CD4-positive, CD25-positive, alpha-beta regulatory T cell (primary cell): ENCODE measurements around the gene STK26. TPM values are rescaled to one million over a fixed set of nuclear protein-coding genes. Genes with fewer than 3 reads are reported as not detected.

ENCODE experiments used
- ATAC-seq, 2 donors: fragments of 150-1000 bp; cut with Tn5 transposase; one replicate each; pipeline ENCODE4 v1.10.0; 2021; ENCODE audit warnings: low read depth in 2 of 2, moderate number of reproducible peaks in 2 of 2, moderate library complexity in 1 of 2
- DNase-seq, 3 donors: peaks; one replicate each; pipeline versions ENCODE4 v3.0.0 to v3.0.0-alpha.2; 2012 to 2022; ENCODE audit warnings: mixed read lengths in 1 of 3
- H3K27ac ChIP-seq: one replicate; pipeline ENCODE4 v1.7.0; 2013; ENCODE audit warnings: mild to moderate bottlenecking, low read length; ENCODE audit not compliant: insufficient read depth, poor library complexity, severe bottlenecking
- H3K27me3 ChIP-seq: one replicate; pipeline ENCODE4 v1.7.0; 2013; ENCODE audit warnings: low read length; ENCODE audit not compliant: control insufficient read depth, insufficient read depth
- H3K36me3 ChIP-seq: one replicate; pipeline ENCODE4 v1.7.0; 2013; ENCODE audit warnings: mild to moderate bottlenecking, low read length, moderate library complexity; ENCODE audit not compliant: control insufficient read depth, insufficient read depth
- H3K4me1 ChIP-seq: 2 replicates; pipeline ENCODE4 v1.7.0; 2013; ENCODE audit warnings: mild to moderate bottlenecking, low read length; ENCODE audit not compliant: insufficient read depth, control insufficient read depth, poor library complexity, severe bottlenecking
- H3K4me3 ChIP-seq: one replicate; pipeline ENCODE4 v1.7.0; 2013; ENCODE audit warnings: low read depth, mild to moderate bottlenecking, low read length, moderate library complexity
- H3K9me3 ChIP-seq, 2 experiments: 1 replicate in 1 of 2; 2 replicates in 1 of 2; pipeline ENCODE4 v1.7.0; 2013; ENCODE audit warnings: low read length in 2 of 2, mild to moderate bottlenecking in 1 of 2, moderate library complexity in 1 of 2; ENCODE audit not compliant: control insufficient read depth in 2 of 2
- H3K27ac Mint-ChIP-seq, 3 donors: one replicate each; pipeline ENCODE4 v1.8.0; 2020 to 2022; ENCODE audit warnings: mild to moderate bottlenecking in 3 of 3, mixed read lengths in 3 of 3, moderate library complexity in 2 of 3
- H3K27me3 Mint-ChIP-seq: one replicate; pipeline ENCODE4 v1.8.0; 2022; ENCODE audit warnings: mild to moderate bottlenecking, mixed read lengths
- H3K36me3 Mint-ChIP-seq: one replicate; pipeline ENCODE4 v1.8.0; 2020; ENCODE audit warnings: mixed read lengths
- H3K4me1 Mint-ChIP-seq, 4 donors: one replicate each; pipeline ENCODE4 v1.8.0; 2020 to 2022; ENCODE audit warnings: mixed read lengths in 4 of 4, mild to moderate bottlenecking in 1 of 4
- H3K4me3 Mint-ChIP-seq, 4 donors: one replicate each; pipeline ENCODE4 v1.8.0; 2020 to 2022; ENCODE audit warnings: mild to moderate bottlenecking in 4 of 4, mixed read lengths in 4 of 4, moderate library complexity in 3 of 4
- H3K9me3 Mint-ChIP-seq, 7 donors: one replicate each; pipeline ENCODE4 v1.8.0; 2020 to 2022; ENCODE audit warnings: mixed read lengths in 7 of 7, mild to moderate bottlenecking in 3 of 7, moderate library complexity in 2 of 7
- polyA plus RNA-seq, 4 donors: library from polyadenylated mRNA; unstranded; fragments of 300-500 nt; fragmentation: Illumina TruSeq; gene quantifications; one replicate each; pipeline ENCODE4 v1.2.3, GENCODE V29; 2021
- total RNA-seq: library from RNA; stranded (reverse); gene quantifications from one replicate; pipeline ENCODE4 v1.2.3, GENCODE V29; 2022

Gene STK26
- total and polyA plus RNA-seq, 5 donors from 2014 or later = 18.4 to 29.6 (median 20.2) TPM

DNA sequence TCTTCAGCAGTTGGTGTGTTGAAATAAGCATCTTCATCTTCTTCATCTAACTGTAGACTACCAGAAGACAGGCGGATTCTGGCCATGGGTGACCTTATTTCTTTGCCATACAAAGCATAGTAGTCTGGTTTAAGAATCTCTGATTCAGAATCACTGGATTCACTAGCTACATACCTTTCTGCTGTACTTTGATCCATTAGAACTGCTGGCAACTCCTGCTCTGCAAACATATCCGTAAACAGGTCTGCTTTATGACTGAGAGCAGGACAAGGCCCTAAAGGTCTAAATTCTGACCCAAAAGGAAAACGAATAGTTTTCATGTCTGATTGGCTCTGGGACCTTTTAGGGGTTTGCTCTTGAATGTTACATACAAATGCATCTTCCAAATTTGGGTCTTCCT lies 54.8 kb downstream of the STK26 start:
- no peaks in the 10 kb centered on the region for H3K9me3 ChIP-seq
- Mint-ChIP-seq H3K4me1 (no peaks in the 10 kb centered on the region), H3K36me3 (peaks cover 9% of the 10 kb centered on the region), H3K9me3 (no peaks in the 10 kb centered on the region), H3K27me3 (no peaks in the 10 kb centered on the region), H3K27ac (no peak overlapping the region), H3K4me3 (no peak overlapping the region)
- peaks cover 11% of the 10 kb centered on the region for H3K36me3 ChIP-seq
- no peaks in the 10 kb centered on the region for H3K4me1 ChIP-seq
- DNase-seq = no peak
- no peak for ATAC-seq
- no peak overlapping the region for H3K4me3 ChIP-seq
- no peaks in the 10 kb centered on the region for H3K27me3 ChIP-seq
- no peak overlapping the region for H3K27ac ChIP-seq

DNA sequence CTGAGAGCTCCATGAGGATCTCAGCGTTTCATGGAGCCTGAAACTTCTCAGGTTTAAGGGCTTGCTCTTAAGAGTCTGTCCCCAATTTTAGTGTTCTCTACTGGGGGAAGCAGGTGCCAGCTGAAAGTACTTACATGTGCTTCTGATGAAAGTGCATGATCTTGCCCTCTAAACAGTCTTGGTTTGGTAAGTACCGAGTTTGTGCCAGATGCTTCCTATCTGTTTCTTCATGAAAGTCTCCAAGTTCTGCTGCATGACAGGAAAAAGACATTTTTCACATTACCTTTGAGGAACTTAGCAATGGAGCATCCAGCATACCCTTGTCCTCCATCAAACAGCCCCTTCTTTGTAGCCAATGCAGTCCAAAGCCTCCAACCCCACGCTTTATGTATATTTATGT lies 62.7 kb downstream of the STK26 start:
- no peak overlapping the region for H3K27ac ChIP-seq
- Mint-ChIP-seq H3K9me3 (no peaks in the 10 kb centered on the region), H3K27ac (no peak overlapping the region), H3K4me3 (no peak overlapping the region), H3K4me1 (no peaks in the 10 kb centered on the region), H3K36me3 (no peaks in the 10 kb centered on the region), H3K27me3 (peaks cover 6% of the 10 kb centered on the region)
- H3K27me3 ChIP-seq = no peaks in the 10 kb centered on the region
- no peak overlapping the region for H3K4me3 ChIP-seq
- ATAC-seq = no peak
- H3K9me3 ChIP-seq = no peaks in the 10 kb centered on the region
- no peaks in the 10 kb centered on the region for H3K4me1 ChIP-seq
- H3K36me3 ChIP-seq = no peaks in the 10 kb centered on the region
- no peak for DNase-seq

DNA sequence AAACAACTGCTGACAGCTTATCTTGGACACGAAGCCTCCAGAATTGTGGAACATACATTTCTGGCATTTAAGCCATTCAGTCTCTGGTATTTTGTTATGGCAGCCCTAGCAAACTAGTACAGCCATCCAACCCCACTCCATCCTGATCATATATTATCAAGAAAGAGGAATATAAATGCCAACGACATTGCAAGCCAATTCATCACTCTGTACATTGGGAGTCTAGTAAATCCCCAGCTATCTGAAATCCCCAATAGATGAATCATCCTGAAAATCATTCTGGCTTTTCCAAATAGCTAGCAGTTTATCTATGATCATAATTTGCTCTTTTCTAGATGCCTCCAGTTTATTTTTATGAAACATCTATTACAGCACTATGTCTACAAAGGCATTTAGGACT lies 63.6 kb downstream of the STK26 start:
- DNase-seq (no peak), ATAC-seq (no peak)
- H3K36me3 Mint-ChIP-seq = no peaks in the 10 kb centered on the region
- Histone ChIP-seq H3K27ac (no peak overlapping the region), H3K36me3 (no peaks in the 10 kb centered on the region), H3K9me3 (no peaks in the 10 kb centered on the region), H3K27me3 (no peaks in the 10 kb centered on the region), H3K4me3 (no peak overlapping the region), H3K4me1 (no peaks in the 10 kb centered on the region)
- H3K9me3 Mint-ChIP-seq = no peaks in the 10 kb centered on the region
- H3K4me1 Mint-ChIP-seq = peaks cover 0 to 3% (median 0%) of the 10 kb centered on the region in 4 donors
- H3K4me3 Mint-ChIP-seq = no peak overlapping the region
- H3K27me3 Mint-ChIP-seq = peaks cover 6% of the 10 kb centered on the region
- no peak overlapping the region for H3K27ac Mint-ChIP-seq

DNA sequence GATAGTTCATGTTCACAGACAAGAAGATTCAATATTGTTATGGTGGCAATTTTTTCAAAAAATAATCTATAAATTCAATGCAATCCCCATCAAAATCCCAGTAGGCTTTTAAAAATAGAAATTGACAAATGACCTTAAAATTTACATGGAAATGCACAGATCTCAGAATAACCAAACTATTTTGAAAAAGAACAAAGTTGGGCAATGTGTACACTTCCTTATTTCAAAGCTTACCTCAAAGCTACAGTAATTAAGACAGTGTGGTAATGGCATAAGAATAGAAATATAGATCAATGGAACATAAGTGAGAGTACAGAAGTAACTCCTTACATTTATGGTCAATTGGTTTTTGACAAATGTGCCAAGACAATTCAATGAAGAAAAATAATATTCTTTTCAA lies 65.8 kb downstream of the STK26 start:
- no peak overlapping the region for H3K4me3 ChIP-seq
- no peaks in the 10 kb centered on the region for H3K4me1 ChIP-seq
- ATAC-seq = no peak
- H3K36me3 ChIP-seq = no peaks in the 10 kb centered on the region
- Mint-ChIP-seq H3K36me3 (no peaks in the 10 kb centered on the region), H3K27ac (no peak overlapping the region), H3K27me3 (peaks cover 6% of the 10 kb centered on the region), H3K9me3 (no peaks in the 10 kb centered on the region), H3K4me1 (peaks cover 0 to 3% (median 0%) of the 10 kb centered on the region in 4 donors), H3K4me3 (no peak overlapping the region)
- H3K27me3 ChIP-seq = no peaks in the 10 kb centered on the region
- no peaks in the 10 kb centered on the region for H3K9me3 ChIP-seq
- no peak for DNase-seq
- no peak overlapping the region for H3K27ac ChIP-seq

DNA sequence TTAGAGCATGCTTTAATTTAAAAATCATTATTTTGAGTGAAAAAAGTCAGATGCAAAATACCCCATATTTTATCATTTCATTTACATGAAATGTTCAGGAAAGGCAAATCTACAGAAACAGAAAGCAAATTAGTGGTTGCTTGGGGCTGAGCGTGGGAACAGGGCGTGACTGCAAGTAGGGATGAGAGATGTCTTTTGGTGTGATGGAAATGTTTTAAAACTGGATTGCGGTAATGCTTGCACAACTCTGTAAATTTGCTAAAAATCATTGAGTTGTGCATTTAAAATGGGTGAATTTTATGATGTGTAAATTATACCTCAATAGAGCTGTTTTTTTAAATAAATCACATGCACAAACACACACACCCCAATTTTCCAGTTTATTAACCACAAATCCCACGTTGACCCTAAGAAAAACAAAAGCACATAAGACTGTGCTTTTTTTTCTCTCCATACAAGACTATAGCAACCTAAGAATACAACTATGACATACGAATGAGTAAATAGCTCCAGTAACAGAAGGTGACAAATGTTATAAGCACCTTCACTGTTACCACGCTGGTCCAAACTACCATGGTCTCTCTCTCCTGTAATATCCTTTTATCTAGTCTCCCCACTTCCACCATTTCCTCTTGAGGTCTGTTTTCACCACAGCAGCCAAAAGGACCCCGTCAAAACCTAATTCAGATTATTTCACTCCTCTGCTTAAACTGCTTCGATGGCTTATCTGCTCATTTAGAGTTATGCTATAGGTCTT lies 67.5 kb downstream of the STK26 start:
- Histone ChIP-seq H3K4me1 (no peaks in the 10 kb centered on the region), H3K27ac (no peak overlapping the region), H3K36me3 (no peaks in the 10 kb centered on the region), H3K27me3 (no peaks in the 10 kb centered on the region), H3K4me3 (no peak overlapping the region), H3K9me3 (no peaks in the 10 kb centered on the region)
- Mint-ChIP-seq H3K4me1 (peaks cover 0 to 3% (median 0%) of the 10 kb centered on the region in 4 donors), H3K36me3 (no peaks in the 10 kb centered on the region), H3K27me3 (peaks cover 14% of the 10 kb centered on the region), H3K27ac (no peak overlapping the region), H3K4me3 (no peak overlapping the region), H3K9me3 (no peaks in the 10 kb centered on the region)
- ATAC-seq (no peak), DNase-seq (no peak)

DNA sequence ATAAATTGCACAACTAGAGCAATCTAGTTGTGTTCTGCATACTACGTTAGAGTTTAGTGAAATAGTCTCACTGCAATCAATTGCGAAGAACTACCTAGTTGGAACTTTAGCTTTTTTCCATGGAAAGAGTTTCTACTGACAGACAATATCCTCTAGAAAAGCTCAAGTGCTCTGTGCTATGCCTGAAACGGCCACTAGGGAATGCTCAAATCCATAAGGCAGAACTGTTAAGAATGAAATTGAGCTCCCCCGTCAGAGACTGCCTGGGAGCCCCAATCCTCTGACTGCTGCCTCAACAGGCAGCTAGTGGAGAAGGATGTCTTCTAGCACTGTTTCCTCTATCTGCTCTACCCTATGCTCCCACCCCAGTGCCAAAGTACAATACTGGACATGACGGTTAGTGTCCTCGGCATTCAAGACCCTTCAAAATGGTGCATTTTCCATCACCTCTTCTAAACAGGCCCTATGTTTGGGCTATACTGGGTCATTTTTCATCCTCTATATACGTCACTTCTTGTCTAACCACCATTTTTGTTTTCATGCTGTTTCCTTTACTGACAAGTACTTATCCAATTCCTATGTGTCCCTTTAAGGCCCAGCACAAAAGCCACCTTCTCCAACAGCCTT lies 69.5 kb downstream of the STK26 start:
- H3K4me3 ChIP-seq = no peak overlapping the region
- H3K9me3 ChIP-seq = no peaks in the 10 kb centered on the region
- no peak overlapping the region for H3K27ac ChIP-seq
- Mint-ChIP-seq H3K4me3 (no peak overlapping the region), H3K9me3 (no peaks in the 10 kb centered on the region), H3K27ac (no peak overlapping the region), H3K27me3 (peaks cover 16% of the 10 kb centered on the region), H3K4me1 (peaks cover 0 to 3% (median 0%) of the 10 kb centered on the region in 4 donors), H3K36me3 (no peaks in the 10 kb centered on the region)
- no peaks in the 10 kb centered on the region for H3K36me3 ChIP-seq
- H3K4me1 ChIP-seq = no peaks in the 10 kb centered on the region
- peak; percentile 53 to 67 for ATAC-seq
- peak; percentile 21 to 66 (median 40) for DNase-seq
- H3K27me3 ChIP-seq = no peaks in the 10 kb centered on the region

DNA sequence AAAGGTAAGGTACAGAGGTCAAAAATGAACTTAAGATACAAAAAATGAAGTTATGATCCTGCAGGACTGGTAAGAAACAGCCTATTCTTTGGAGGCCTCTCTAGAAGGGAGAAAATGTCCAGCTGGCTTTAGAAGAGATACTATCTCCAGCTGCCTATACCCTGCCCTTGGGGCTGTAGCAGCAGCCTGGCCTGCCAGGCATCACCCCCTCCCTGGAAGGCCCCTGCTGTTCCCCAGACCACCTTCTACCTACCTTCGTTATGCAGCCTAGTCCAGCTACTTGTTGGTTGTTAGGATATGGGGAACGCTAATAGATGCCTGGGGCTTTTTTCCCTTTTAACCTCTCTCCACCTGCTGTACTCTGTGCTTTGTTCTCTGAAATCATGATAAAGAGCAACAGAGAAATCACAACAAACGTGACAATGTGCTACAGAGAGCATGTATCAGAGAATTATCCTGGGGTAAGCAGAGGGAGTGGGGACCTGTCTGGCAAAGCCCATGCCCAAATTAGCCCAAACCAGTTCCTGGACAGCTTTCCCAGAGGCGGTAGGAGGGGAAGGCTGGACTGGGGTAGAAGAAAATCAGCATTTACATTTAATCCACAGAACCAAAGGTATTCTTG lies 70.2 kb downstream of the STK26 start:
- no peaks in the 10 kb centered on the region for H3K36me3 Mint-ChIP-seq
- Histone ChIP-seq H3K9me3 (no peaks in the 10 kb centered on the region), H3K27ac (no peak overlapping the region), H3K27me3 (no peaks in the 10 kb centered on the region), H3K4me3 (no peak overlapping the region), H3K36me3 (no peaks in the 10 kb centered on the region), H3K4me1 (no peaks in the 10 kb centered on the region)
- peaks cover 18% of the 10 kb centered on the region for H3K27me3 Mint-ChIP-seq
- H3K4me1 Mint-ChIP-seq = peaks cover 0 to 3% (median 0%) of the 10 kb centered on the region in 4 donors
- H3K27ac Mint-ChIP-seq = no peak overlapping the region
- DNase-seq = no peak
- H3K4me3 Mint-ChIP-seq = no peak overlapping the region
- no peaks in the 10 kb centered on the region for H3K9me3 Mint-ChIP-seq
- ATAC-seq = no peak
